ENCODE data around the gene TMEM39A. TPM values are rescaled to one million over a fixed set of nuclear protein-coding genes. Genes with fewer than 3 reads are reported as not detected.
A peak's percentile ranks its signal among the peaks of the same experiment; 100 is the strongest.

The TMEM39A gene
- total and polyA plus RNA-seq, 2 of the 4 experiments (the other 2 are of a cell fraction), result 29.6 to 117 TPM

DNA sequence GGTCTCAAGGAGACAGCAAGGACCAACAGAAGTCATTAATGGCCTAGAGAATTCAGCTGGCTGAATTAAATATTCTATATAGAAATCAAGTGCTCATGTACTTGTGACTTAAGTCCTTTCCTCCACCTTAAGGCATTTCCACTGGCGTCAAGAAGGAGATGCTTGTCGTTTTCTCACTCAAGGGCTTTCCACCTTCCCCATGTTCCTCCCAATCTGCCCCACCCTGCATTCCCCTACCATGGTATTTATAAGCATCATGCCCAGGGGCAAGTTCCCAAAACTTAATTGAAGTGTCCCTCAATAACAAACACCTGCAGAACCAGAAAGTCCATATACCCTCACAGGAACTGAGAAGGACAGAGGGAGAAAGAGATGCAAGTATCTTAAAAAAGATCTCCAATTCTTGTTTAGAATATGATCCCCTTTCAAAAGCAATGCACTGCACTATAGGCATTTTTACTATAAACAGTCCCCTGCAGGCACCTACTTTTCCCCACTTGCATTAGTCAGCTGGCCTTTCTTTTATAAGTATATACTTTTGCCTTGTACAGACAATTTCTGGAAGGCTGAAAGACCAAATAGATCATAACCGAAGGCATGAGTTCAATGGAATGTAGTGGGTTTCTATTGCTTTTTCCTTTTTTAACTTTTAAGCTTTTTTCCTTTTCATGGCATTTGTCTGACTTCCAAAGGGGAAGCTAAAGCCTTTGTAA is 29.6 kb downstream of the TMEM39A start:
- Histone ChIP-seq H3K9me1 (ENCODE audit: insufficient read depth, low read length) (peaks cover 5% of the 10 kb centered on the region; the same call in 1 of the 2 replicates), H3K4me3 (ENCODE audit: insufficient read depth, low read depth, low read length) (no peak overlapping the region), H4K91ac (ENCODE audit: insufficient read depth, low read depth, low read length) (no peak overlapping the region), H3K27me3 (ENCODE audit: control insufficient read depth, insufficient read depth, low read length) (no peaks in the 10 kb centered on the region), H3K27ac (ENCODE audit: insufficient read depth, low read length) (no peak overlapping the region), H3K4ac (ENCODE audit: low read depth, low read length) (no peak overlapping the region), H3K9me3 (ENCODE audit: control insufficient read depth, insufficient read depth, low read length) (peaks cover 12% of the 10 kb centered on the region), H2AK9ac (replicated peaks; ENCODE audit: low read depth, low read length, poor library complexity) (no peak overlapping the region), H4K8ac (ENCODE audit: low read depth in 2 of 2, low read length in 2 of 2) (no peak overlapping the region), H3K4me2 (ENCODE audit: low read depth, low read length) (no peak overlapping the region), H2BK120ac (ENCODE audit: low read depth, low read length) (no peak overlapping the region), H4K20me1 (ENCODE audit: insufficient read depth, low read length) (peaks cover 8% of the 10 kb centered on the region; the same call in 1 of the 2 replicates), H3K9ac (ENCODE audit: low read depth, low read length) (no peak overlapping the region), H2BK15ac (ENCODE audit: low read depth, low read length) (no peak overlapping the region), H3K14ac (replicated peaks; ENCODE audit: low read depth, low read length) (no peak overlapping the region), H3K4me1 (ENCODE audit: control insufficient read depth, insufficient read depth, low read length) (0 out of 2 replicates have a peak, but pooled peaks cover 2% of the 10 kb centered on the region), H3K36me3 (ENCODE audit: control insufficient read depth, insufficient read depth, low read length) (peaks cover 52% of the 10 kb centered on the region), H3K23ac (ENCODE audit: low read depth, low read length) (no peak overlapping the region), H2AK5ac (ENCODE audit: low read depth, low read length) (no peak overlapping the region), H3K18ac (ENCODE audit: low read depth, low read length) (no peak overlapping the region), H3K79me1 (ENCODE audit: low read depth in 1 of 2, low read length in 2 of 2) (peaks cover 24 to 28% of the 10 kb centered on the region in 2 experiments; a peak in 3 of 4 replicates), H4K5ac (ENCODE audit: low read depth, low read length) (no peak overlapping the region), H2BK20ac (ENCODE audit: low read depth, low read length) (no peak overlapping the region), H3K56ac (ENCODE audit: extremely low read depth, insufficient read depth, low read length) (no peak overlapping the region), H2AFZ (replicated peaks; ENCODE audit: low read length, poor library complexity) (no peak overlapping the region), H2BK5ac (ENCODE audit: low read depth, low read length, poor library complexity, severe bottlenecking) (no peak overlapping the region)
- 80% methylated on average over 1 of the region's 3 CpGs; no CpG with 5 or more reads in 1 of the 2 experiments for WGBS, 2 experiments (ENCODE audit: extremely low coverage in 2 of 2, insufficient read length in 1 of 2)
- in situ Hi-C loops (cut with MboI; ENCODE audit: low sequenced_read_pairs), result no loop called here
- peak; percentile 55 for DNase-seq
- ChIA-PET POLR2A (ENCODE audit: unreplicated experiment) (no interaction called here), CTCF (no interaction called here)
- ATAC-seq (ENCODE audit: low read depth), result peak; percentile 88
- dilution Hi-C loops (cut with HindIII; ENCODE audit: low sequenced_read_pairs, unreplicated experiment), result no loop called here
- no TSS peak for BruUV-seq (replicated peaks)
- intact Hi-C loops (cut with micrococcal nuclease), result loop anchor here (10.0 kb wide), 1 partner anchor 139 kb away; the partner anchor contains the start of gene ARHGAP31
- no peak for TF ChIP-seq RFX5 (IDR thresholded peaks at IDR 0.05; ENCODE audit: low read depth, low read length)
- TF ChIP-seq, protein P1, sequence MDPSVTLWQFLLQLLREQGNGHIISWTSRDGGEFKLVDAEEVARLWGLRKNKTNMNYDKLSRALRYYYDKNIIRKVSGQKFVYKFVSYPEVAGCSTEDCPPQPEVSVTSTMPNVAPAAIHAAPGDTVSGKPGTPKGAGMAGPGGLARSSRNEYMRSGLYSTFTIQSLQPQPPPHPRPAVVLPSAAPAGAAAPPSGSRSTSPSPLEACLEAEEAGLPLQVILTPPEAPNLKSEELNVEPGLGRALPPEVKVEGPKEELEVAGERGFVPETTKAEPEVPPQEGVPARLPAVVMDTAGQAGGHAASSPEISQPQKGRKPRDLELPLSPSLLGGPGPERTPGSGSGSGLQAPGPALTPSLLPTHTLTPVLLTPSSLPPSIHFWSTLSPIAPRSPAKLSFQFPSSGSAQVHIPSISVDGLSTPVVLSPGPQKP (IDR thresholded peaks at IDR 0.05; ENCODE audit: borderline replicate concordance, low read depth, low read length), result no peak
- TF ChIP-seq BHLHE40 (IDR thresholded peaks at IDR 0.05; ENCODE audit: low read depth, low read length), result no peak
- no peak for TF ChIP-seq CHD1 (IDR thresholded peaks at IDR 0.05; ENCODE audit: low read depth, low read length)
- TF ChIP-seq RCOR1 (IDR thresholded peaks at IDR 0.05; ENCODE audit: insufficient replicate concordance, low read length), result no peak
- no peak for TF ChIP-seq CEBPB (IDR thresholded peaks at IDR 0.05; ENCODE audit: low read depth, low read length)
- TF ChIP-seq MAFK (IDR thresholded peaks at IDR 0.05; ENCODE audit: low read depth, low read length), result no peak
- TF ChIP-seq RAD21 (IDR thresholded peaks at IDR 0.05; ENCODE audit: low read length), result no peak
- no peak for TF ChIP-seq POLR2A (IDR thresholded peaks at IDR 0.05; ENCODE audit: low read depth, low read length)
- no peak for TF ChIP-seq MXI1 (IDR thresholded peaks at IDR 0.05; ENCODE audit: borderline replicate concordance, low read depth, low read length)
- no peak for TF ChIP-seq FOS (IDR thresholded peaks at IDR 0.05; ENCODE audit: low read depth, low read length)
- no peak for TF ChIP-seq NFE2L2 (IDR thresholded peaks at IDR 0.05; ENCODE audit: low read depth, low read length)
- TF ChIP-seq MAZ (IDR thresholded peaks at IDR 0.05; ENCODE audit: borderline replicate concordance, low read depth, low read length), result no peak
- TF ChIP-seq, protein P2, sequence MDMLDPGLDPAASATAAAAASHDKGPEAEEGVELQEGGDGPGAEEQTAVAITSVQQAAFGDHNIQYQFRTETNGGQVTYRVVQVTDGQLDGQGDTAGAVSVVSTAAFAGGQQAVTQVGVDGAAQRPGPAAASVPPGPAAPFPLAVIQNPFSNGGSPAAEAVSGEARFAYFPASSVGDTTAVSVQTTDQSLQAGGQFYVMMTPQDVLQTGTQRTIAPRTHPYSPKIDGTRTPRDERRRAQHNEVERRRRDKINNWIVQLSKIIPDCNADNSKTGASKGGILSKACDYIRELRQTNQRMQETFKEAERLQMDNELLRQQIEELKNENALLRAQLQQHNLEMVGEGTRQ (IDR thresholded peaks at IDR 0.05; ENCODE audit: low read depth, low read length), result no peak
- TF ChIP-seq SMC3 (IDR thresholded peaks at IDR 0.05; ENCODE audit: low read depth, low read length), result no peak

All from IMR-90 (cell line).